ENCODE data around the gene KANK4.

GRCh38 chr1:62240651-62241370 lies 78.4 kb downstream of the KANK4 start:
- TF ChIP-seq TAF1 (IDR thresholded peaks at IDR 0.05; ENCODE audit: low read depth) (no peak), TCF12 (IDR thresholded peaks at IDR 0.05; ENCODE audit: low read depth) (no peak), YY1 (IDR thresholded peaks at IDR 0.05; ENCODE audit: low read depth) (no peak), EGR1 (IDR thresholded peaks at IDR 0.05) (no peak), RAD21 (IDR thresholded peaks at IDR 0.05; ENCODE audit: low read depth) (no peak), CEBPB (IDR thresholded peaks at IDR 0.05) (no peak), EP300 (IDR thresholded peaks at IDR 0.05; ENCODE audit: borderline replicate concordance) (no peak), REST (IDR thresholded peaks at IDR 0.05; ENCODE audit: low read depth) (no peak), ZBTB7A (IDR thresholded peaks at IDR 0.05; ENCODE audit: low read depth) (no peak), NFIC (IDR thresholded peaks at IDR 0.05) (no peak), TEAD4 (IDR thresholded peaks at IDR 0.05) (no peak), CREB1 (IDR thresholded peaks at IDR 0.05; ENCODE audit: low read depth) (no peak)
- TF ChIP-seq, protein P1, sequence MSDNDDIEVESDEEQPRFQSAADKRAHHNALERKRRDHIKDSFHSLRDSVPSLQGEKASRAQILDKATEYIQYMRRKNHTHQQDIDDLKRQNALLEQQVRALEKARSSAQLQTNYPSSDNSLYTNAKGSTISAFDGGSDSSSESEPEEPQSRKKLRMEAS (IDR thresholded peaks at IDR 0.05), result no peak
